ENCODE results near the gene DCTD.
A peak's percentile ranks its signal among the peaks of the same experiment; 100 is the strongest.

Gene DCTD

GRCh38 chr4:182917182-182918043 lies at the start of gene DCTD:
Gene DCTD, minus strand, starts transcription at chr4:182917386. Its CDS starts 1,818 bp downstream, at chr4:182915568.
- peak; percentile 85 for DNase-seq

DNA sequence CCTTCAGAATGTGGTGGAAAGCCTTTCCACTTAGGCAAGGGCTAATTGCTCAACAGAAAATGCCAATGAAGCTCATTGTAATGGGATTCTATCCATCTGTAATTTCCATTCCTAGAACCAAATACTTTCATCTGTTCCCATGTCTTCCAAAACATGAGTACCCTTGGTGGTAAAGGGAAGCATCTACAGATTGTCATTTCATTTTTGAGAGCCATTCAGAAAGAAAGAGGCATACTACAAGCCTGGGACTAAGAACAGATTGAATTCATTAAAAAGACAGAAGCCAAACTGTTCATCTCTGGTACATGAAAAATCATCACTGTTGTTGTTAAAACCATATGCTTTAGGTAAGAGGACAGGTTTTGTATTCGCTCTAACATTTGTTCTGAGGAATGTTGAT lies 43.6 kb upstream of the DCTD start:
- no peak for DNase-seq

- no peak for DNase-seq
These were observed 43.0 kb upstream of the DCTD start for GRCh38 chr4:182960228-182960627.

DNA sequence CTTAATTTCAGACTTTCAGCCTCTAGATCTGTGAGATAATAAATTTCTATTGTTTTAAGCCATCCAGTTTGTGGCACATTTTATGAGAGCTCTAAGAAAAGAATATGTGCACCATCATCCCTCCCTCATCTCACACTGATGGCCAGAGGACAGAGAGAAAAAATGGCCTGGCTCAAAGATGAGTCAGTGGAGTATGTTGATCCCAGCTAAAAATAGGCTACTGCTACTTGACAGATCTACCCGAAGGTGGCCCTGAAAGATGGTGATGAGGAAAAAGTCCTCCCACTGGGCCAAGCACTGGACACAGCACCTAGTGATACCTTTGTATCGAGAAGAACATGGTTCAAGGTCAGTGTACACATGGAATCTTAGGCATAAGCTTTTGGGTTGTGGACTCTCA lies 38.2 kb upstream of the DCTD start:
- no peak for DNase-seq

DNA sequence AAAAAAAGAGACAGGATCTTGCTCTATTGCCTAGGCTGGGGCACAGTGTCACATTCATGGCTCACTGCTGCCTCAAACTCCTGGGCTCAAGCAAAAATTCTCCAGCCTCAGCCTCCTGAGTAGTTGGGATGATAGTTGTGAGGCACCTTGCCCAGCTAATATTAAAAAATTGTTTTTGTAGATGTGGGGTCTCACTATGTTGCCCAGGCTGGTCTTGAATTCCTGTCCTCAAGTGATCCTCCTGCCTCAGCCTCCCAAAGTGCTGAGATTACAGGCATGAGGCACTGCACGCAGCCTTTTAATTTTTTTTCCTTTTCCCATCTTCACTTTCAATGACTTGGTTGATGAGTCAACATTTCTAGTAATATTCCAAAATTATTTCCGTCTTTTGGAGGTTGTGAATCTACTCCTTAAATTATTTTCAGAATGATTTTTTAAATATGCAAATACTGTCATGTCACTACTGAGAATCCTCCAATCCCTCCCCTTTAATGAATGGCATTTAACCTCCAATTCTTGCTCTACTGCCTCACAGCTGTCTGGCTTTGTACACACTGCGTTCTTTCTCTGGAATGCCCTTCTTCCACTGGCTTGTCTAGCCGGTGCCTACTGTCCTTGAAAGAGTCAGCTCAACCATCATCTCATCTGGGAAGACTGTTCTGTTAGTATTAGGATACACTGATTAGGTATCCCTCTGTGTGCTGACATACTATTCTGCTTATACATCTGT lies 27.5 kb upstream of the DCTD start:
- DNase-seq: no peak

DNA sequence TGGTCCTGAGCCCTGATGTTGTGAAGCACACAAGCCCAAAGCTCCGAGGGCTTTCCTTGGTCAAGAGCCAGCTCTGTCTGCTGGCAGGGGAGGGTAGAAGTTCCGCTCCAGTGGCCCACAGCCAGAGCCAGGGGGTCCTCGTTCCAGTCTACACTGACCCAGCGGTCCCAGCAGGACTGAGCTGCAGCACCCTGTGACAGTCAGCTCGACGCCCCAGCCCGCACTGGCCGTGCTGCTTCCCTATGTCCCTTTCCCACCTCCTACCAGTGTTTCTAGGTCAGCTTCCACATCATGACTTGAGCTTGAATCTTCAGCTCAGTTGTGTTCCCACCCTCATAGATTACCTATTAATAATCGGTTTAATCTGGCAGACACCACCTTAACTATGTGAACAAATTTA lies 22.5 kb upstream of the DCTD start:
- no peak for DNase-seq

GRCh38 chr4:182938205-182938645 lies 21.0 kb upstream of the DCTD start:
- peak; percentile 78 for DNase-seq

- no peak for DNase-seq
These were observed 20.4 kb upstream of the DCTD start for GRCh38 chr4:182937268-182938204.

- no peak for DNase-seq
These were observed 15.5 kb upstream of the DCTD start for GRCh38 chr4:182932651-182933050.

DNA sequence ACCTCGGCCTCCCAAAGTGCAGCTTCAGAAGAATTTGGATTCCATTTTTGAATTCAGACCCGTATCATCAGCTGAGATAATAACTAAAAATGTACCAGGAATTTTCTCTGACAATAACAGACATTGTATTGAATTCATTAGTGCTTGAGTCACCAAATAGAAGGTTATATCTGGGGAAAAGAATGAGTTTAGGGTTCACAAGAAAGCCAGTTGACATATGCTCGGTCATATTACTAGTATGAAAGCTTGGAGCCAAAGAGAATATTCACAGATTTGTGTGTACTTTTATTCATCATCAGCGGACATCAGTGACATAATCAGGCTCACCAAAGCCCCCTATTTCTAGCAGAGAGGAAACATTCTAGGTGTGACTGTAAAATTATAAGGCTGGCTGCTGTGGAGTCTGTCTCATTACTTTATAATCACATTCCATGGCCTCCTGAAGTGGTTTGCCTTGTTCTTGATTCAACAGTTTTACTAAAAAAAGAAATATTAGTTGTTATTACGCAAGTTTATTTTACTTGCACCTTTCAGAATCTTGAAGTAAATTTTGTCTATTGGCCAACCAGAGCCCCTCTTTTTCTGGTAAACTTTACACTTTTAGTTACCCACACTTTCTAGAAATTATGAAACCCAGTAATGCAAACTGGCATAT lies 14.6 kb upstream of the DCTD start:
- no peak for DNase-seq

DNA sequence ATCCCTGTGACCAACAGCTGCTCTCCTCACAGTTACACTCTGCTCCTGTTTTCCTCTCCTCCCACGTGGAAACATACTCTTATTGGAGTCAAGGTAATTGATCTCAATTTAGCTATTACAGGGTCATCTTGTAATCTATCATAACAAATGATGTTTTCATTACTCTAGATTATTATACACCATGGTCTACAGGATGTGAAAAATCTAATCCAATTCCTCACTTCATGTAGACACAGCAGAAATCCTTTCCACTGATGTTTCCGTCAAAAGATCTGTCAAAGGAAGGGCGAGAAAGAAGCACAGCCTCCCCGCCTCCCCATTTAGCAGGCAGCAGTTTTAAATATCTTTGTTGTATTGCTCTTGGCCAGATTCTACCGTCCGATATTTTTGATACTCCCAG lies 13.7 kb upstream of the DCTD start:
- no peak for DNase-seq

DNA sequence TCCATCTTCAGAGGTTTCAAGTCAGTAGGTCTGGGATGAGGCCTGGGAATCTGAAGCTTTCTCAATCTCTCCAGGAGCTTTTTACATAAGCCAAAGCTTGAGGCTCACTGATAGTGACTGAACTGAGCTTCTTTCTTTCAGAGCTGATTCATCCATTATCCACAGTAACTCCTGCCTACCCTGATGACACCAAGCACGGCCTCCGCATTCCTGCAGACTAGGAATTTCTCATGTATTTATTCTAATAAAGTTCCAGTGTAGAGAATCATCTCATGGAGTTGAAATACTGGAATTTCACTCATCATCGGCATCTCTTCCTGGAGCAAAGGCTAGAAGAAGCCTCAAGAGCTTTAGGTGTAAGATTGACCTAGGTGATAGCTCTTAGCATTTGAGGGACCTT lies 12.1 kb upstream of the DCTD start:
- DNase-seq: no peak

DNA sequence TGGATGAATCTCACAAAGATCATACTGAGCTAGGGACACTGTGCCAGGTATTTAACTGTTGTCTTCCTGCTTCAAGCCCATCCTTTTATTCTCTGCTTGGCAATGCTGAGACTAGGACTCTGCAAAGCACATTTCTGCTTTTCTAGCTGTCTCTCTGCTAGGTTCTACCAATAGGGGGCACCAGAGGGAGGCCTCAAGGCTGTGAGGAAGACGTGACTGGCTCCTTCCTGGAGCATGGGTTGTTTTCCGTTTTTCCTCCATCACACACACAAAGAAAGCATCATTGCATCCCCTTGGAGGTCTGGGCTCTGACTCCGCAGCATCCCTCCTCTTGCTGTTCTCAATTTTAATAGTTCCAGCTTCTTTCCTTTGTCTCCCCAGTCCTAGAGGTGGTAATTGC lies 10.9 kb upstream of the DCTD start:
- DNase-seq: peak; percentile 32

DNA sequence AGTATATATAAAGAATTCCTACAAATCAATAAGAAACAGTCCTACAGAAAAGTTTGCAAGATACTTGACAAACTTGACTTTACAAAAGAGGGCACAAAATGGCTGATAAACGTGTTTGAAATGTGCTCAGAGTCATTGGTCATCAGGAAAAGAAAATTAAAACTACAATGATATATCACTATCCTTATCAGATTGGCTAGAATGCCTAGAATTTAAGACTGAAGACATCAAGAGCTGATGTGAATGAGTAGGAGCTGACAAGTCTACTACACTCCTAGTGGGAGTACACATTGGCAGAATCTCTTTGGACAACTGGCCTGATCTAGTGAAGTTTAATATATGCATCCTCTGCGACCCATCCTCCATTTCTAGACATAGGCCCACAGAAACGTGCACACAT lies 10.3 kb upstream of the DCTD start:
- DNase-seq: no peak

DNA sequence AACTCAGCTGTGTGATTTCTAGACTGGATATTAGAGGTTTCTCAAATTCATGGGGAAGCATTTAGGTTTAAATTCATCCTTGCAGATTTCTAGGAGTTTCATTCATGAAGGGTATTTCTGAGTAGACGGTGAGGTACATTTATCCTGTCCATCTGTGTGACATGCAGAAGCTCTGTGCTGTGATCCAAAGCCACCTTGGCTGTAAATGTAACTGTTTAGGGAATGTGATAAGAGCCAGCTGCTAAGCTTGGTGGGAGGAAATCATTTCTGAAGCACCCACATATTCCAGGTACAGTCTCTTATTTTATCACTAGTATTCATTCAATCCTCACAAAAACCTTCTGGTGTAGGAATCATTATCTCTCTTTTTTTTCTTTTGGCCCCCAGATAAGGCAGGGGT lies 8.7 kb upstream of the DCTD start:
- DNase-seq: no peak

DNA sequence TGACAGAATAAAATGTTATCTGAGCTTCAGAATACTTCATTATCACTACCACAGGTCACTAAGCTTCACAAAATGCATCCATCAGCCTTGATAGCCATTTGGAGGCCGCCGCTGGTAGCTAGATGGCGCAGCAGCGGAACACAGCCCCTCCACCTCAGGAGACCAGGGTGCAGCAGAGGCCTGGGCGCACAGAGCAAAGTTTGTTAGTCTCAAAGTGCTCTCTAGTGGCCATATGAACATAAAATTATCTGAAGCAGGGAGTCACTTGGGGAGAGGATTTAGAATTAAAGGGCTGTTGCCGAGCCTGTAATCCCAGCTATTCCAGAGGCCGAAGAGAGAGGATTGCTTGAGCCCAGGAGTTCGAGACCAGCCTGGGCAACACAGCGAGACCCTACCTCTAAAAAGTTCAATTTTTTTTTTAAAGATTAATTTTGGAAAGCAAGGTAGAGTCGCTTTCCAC lies 8.1 kb upstream of the DCTD start:
- DNase-seq: peak; percentile 94

GRCh38 chr4:182924497-182924896 lies 7.3 kb upstream of the DCTD start:
- DNase-seq: no peak

DNA sequence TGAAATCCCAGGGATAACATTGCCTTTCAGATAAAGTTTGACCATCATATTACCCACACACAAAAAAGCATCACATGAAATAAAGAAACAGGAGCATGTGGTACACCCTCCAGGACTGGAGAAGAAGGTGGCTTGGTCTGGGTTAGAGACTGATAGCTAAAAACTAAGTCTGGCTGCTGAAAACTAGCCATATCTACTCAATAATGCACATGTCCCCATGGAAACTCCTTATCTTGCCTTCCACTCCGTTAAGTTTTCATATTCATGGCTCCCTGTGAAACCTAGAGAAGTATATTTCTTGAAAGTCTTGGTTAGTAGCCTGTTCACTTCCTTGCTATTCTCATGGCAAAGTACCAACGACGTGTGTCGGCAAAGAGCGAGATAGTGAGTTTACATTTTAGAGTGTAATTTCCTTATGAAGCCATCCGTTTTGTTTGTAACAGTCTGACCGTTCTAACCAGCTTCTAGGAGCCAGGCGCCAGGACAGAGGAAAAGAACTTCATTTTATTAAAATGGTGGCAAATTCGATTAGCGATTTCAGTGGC lies 6.7 kb upstream of the DCTD start:
- DNase-seq: peak; percentile 41

DNA sequence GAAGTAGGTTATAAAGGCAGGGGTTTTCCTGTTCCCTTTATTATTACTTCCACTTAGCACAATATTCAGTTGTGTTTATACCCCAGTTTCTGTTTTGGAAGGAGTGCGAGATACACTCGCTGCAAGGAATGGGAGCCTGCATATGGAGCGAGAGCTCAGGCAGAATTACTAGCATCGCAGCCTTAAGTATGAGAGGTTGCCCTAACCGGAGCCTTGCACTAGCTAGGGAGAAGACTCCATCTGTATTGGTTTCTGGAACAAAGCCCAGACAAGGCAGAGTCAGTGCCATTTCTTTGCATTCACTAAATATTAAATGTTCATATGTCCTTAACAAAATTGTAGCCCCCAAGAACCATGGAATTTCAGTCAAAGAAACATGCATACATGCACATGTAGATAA lies 6.2 kb upstream of the DCTD start:
- DNase-seq: no peak

- DNase-seq: no peak
These were observed 5.5 kb upstream of the DCTD start for GRCh38 chr4:182922501-182923284.

- no peak for DNase-seq
These were observed 4.4 kb upstream of the DCTD start for GRCh38 chr4:182921608-182922007.

Measured in hematopoietic multipotent progenitor cell treated with erythropoietin and hydrocortisone succinate and interleukin-3 and kit ligand, for 6 days (in vitro differentiated cells).